Epithelial cell of esophagus (primary cell): Measurements from ENCODE around the gene ODAD4.
"Not testable (repeated sequence)": the region's sequence is repeated elsewhere in the genome, so short reads cannot be mapped to it uniquely, and the experiment has no call there.

ENCODE experiments used
- DNase-seq: peaks from one replicate; pipeline ENCODE4 v3.0.0; 2010; ENCODE audit warnings: low read depth
- H3K4me3 ChIP-seq: 2 replicates; pipeline ENCODE4 v1.5.1; 2011; ENCODE audit warnings: mild to moderate bottlenecking, low read length, control low read depth
- TF ChIP-seq, protein P1 (sequence below): IDR thresholded peaks from 2 replicates; pipeline ENCODE4 v1.5.1; 2011; ENCODE audit warnings: low read depth, mild to moderate bottlenecking, low read length, control low read depth, inconsistent platforms; ENCODE audit not compliant: insufficient read depth; ENCODE audit errors: missing control alignments

ODAD4 gene

DNA sequence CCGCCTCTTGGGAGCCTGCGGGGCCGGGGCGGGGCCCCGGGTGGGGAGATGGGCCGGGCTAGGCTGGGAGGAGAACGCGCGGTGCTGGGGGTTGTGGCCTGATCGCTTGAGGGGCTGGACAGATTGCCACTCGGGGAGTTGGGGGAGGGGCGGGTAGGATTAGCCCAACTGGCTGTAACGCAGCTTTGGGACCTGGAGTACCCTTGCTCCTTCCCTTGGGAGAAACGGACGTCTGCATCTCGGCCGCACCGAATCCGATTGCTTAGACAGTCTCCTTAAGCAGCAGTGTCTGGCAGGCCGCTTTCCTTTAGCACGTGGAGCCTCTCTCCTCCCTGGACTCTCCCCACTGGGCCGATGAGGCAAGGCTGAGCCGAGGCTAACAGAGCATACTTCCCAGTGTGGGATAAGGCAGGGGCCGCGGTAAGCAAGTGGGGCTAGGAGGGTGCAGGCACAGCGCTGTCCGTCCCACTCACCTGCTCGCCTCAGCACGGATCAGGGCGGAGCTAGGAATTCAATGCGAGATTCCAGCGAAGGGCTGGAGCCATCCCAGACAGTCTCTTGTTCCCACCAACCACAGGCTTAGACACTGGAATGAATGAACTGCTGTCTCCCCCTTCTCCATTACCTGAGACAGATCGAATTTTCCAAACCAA is 11.1 kb upstream of the ODAD4 start:
- peak overlapping the region; percentile 46 for H3K4me3 ChIP-seq
- DNase-seq: peak; percentile 67
- TF ChIP-seq, protein P1, sequence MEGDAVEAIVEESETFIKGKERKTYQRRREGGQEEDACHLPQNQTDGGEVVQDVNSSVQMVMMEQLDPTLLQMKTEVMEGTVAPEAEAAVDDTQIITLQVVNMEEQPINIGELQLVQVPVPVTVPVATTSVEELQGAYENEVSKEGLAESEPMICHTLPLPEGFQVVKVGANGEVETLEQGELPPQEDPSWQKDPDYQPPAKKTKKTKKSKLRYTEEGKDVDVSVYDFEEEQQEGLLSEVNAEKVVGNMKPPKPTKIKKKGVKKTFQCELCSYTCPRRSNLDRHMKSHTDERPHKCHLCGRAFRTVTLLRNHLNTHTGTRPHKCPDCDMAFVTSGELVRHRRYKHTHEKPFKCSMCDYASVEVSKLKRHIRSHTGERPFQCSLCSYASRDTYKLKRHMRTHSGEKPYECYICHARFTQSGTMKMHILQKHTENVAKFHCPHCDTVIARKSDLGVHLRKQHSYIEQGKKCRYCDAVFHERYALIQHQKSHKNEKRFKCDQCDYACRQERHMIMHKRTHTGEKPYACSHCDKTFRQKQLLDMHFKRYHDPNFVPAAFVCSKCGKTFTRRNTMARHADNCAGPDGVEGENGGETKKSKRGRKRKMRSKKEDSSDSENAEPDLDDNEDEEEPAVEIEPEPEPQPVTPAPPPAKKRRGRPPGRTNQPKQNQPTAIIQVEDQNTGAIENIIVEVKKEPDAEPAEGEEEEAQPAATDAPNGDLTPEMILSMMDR: no peak

DNA sequence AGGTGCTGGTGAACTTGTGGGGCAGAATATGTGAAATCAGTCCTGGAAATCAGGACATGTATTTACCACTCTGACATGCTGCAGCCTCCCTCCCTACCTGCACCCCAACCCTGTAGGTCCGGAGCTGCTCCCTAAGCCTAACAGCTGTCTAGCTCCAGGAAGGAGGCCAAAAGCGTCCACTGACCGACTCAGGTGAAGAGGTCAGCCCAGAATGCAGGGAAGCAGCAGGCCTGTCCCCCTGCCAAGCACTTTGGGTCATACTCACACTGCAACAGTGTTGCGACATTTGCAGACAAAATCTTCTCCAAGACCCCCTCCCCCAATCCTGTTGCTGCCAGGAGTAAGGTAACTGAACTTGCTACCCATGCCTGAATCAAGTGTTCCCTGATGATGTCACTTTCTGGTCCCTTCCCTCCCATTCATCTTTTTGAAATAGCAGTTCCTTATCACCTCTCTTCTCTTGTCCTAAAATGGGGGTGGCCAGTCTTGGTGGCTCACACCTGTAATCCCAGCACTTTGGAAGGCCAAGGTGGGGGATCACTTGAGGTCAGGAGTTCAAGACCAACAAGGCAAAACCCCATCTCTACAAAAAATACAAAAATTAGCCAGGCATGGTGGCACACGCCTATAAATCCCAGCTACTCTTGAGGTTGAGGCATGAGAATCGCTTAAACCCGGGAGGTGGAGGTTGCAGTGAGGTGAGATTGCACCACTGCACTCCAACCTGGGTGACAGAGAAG is 10.4 kb upstream of the ODAD4 start:
- DNase-seq: peak; percentile 47
- TF ChIP-seq, protein P1: no peak
- peak overlapping the region; percentile 46 for H3K4me3 ChIP-seq

DNA sequence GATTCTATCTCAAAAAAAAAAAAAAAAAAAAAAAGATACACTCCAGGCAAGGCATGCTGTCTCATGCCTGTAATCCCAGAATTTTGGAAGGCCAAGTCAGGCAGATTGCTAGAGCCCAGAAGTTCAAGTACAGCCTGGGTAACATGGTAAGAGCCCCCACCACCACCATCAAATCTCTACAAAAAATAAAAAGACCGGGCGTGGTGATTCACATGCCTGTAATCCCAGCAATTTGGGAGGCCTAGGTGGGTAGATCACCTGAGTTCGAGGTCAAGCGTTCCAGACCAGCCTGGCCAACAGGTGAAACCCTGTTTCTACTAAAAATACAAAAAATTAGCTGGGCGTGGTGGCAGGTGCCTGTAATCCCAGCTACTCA is 9.8 kb upstream of the ODAD4 start:
- no peak overlapping the region for H3K4me3 ChIP-seq
- TF ChIP-seq, protein P1: no peak
- DNase-seq: no peak

DNA sequence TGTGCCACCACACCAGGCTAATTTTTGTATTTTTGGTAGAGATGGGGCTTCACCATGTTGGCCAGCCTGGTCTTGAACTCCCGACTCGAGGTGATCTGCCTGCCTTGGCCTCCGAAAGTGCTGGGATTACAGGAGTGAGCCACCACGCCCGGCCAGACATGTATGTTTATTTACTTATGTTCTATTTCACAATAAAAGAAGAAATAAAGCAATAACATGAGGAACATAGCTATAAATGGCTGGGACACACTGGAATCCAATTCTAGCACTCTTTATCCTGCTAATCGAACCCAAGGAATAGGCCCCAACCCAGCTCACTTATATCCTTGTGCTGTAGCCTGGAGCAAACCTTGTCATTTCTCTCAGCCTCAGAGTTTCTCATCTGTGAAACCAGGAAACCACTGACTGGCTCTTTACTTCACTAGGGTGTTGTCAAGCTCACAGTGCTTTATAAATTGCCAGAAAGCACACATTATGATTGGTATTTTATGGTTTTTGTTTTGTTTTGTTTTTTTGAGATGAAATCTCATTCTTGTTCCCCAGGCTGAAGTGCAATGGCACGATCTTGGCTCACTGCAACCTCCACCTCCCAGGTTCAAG is 4.3 kb upstream of the ODAD4 start:
- DNase-seq: no peak
- TF ChIP-seq, protein P1: no peak
- no peak overlapping the region for H3K4me3 ChIP-seq

DNA sequence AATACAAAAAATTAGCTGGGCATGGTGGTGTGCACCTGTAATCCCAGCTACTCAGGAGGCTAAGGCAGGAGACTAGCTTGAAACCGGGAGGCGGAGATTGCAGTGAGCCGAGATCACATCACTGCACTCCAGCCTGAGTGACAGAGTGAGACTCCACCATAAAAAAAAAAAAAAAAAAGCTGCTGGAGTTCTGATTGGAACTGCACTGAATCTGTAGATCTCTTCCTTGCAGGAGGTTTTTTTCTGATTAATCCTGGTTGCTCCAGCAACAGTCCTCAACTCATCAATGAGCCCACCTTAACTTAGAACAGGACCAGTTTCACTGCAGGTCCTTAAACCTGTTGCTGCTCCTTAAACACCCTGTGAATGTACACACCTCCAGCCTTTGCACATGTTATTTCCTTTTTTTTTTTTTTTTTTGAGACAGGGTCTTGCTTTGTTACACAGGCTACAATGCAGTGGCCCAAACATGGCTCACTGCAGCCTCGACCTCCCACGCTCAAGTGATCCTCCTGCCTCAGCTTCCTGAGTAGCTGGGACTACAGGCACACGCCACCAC is 1.6 kb upstream of the ODAD4 start:
- TF ChIP-seq, protein P1: no peak
- no peak overlapping the region for H3K4me3 ChIP-seq
- DNase-seq: no peak

DNA sequence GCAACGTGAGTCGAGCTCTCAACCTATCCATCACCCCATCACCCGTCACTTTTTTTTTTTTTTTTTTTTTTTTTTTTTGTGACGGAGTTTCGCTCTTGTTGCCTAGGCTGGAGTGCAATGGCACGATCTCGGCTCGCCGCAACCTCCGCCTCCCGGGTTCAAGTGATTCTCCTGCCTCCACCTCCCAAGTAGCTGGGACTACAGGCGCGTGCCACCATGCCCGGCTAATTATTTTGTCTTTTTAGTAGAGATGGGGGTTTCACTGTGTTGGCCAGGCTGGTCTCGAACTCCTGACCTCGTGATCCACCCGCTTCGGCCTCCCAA is 378 bp downstream of the ODAD4 start:
- H3K4me3 ChIP-seq: peak overlapping the region; percentile 59
- DNase-seq: not testable (repeated sequence)

DNA sequence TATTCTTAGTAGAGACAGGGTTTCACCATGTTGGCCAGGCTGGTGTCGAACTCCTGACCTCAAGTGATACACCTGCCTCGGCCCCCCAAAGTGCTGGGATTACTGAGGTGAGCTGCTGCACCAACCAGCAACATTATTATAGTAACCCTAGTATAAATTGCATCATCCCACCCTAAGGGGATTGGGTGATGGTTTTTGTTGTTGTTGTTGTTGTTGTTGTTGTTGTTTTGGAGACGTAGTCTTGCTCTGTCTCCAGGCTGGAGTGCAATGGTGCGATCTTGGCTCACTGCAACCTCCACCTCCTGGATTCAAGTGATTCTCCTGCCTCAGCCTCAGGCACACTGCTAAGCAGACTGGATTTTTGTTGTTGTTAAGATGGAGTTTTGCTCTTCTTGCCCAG is 1.3 kb downstream of the ODAD4 start:
- not testable (repeated sequence) for H3K4me3 ChIP-seq, DNase-seq
